22Rv1 (cell line): ENCODE results near the gene C6orf89.
"Not testable (repeated sequence)": the region's sequence is repeated elsewhere in the genome, so short reads cannot be mapped to it uniquely, and the experiment has no call there.

Experiments
- H3K27ac ChIP-seq: fragments of 450-650 bp; 2 replicates; pipeline ENCODE4 v1.5.1; 2017
- CTCF ChIP-seq: fragments of 450-650 bp; IDR thresholded peaks from 2 replicates; pipeline ENCODE4 v1.5.1; 2017; ENCODE audit warnings: mild to moderate bottlenecking
- ZFX ChIP-seq: fragments of 450-650 bp; IDR thresholded peaks from 2 replicates; pipeline ENCODE4 v1.6.1; 2017; ENCODE audit warnings: antibody characterized with exemption, borderline replicate concordance

The C6orf89 gene

DNA sequence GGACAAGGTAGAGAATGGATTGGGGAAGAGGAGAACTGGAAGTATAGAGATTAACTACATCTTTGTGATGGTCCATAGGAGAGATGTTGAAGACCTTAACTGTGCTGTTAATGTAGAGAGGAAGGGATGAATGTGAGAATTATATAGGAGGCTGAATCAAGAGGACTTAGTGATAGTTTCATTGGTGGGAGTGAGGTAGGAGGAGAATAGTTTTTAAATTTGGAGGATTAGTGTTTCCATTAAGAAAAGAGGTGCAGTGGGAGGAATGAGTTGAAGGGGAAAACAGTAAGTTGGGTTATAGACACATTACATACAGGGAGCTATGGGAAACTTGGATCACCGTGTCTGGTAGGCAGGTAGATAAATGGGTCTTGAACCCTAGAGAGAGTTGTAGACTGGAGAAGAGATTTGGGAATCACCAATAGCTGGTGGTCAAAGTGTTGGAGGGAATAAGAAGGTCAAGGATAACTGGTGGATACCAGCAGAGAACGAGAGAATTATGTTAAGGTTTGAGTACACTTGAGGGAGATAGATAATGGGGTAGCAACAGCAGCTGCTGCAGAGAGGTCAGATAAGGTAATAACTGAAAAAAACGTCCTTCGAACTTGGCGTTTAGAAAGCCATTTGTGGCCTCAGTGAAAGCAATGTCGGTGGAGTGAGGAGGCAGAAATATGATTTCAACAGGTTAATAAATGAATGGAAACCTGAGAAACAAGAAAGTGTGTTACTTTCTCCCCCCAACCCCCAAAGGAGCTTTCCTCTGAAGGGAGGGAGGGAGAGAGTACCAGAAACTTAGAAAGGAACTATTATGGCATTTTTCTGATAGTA, 3.1 kb downstream of the C6orf89 start:
- H3K27ac ChIP-seq: no peak overlapping the region
- TF ChIP-seq CTCF: no peak
- no peak for TF ChIP-seq ZFX

- TF ChIP-seq ZFX (no peak), CTCF (no peak)
- H3K27ac ChIP-seq: no peak overlapping the region
Measured at GRCh38 chr6:36890112-36890663, 4.4 kb downstream of the C6orf89 start.

DNA sequence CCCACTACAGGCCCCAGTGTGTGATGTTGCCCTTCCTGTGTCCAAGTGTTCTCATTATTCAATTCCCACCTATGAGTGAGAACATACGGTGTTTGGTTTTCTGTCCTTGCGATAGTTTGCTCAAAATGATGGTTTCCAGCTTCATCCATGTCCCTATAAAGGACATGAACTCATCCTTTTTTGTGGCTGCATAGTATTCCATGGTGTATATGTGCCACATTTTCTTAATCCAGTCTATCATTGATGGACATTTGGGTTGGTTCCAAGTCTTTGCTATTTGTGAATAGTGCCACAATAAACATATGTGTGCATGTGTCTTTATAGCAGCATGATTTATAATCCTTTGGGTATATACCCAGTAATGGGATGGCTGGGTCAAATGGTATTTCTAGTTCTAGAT, 5.4 kb downstream of the C6orf89 start:
- not testable (repeated sequence) for H3K27ac ChIP-seq

DNA sequence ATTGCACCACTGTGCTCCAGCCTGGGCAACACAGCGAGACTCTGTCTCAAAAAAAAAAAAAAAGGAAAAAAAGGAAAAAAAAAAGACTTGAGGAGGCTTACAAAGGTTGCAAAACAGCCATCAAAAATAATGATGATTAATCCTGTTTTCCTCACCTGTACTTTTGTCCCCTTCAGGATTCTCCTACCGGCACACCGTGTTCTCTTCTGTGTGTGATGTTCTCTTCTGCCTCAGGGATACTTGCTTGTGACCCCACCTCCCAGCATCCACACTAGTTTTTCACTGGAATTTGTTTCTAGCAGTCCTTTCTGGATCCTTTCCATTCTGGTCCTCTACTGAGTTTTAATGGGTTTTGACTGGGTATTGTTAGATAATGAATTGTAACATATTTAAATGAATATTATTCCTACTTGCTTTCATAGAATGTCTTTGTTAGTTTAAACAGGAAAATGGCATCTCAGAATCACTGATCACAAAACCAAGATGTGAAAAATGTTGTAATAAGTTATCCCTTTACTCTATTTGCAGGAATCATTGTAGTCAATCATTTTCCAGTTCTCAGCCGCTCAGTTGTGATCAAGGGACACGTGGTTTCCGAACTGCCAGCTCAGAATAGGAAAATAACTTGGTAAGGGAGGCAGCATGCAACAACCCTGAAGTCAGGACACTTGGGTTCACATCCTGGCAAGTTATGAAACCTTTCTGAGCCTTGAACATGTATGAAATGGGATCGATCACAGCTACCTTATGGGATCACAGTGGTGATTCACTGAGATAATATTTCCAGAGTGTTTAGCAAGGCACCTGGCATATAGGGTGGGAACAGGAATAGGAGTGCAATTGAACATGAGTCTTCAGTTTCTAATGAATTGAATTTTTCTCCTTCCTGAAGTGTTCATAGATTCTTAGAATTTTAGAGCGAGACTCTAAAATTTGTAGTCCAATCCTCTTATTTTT, 8.5 kb downstream of the C6orf89 start:
- no peak overlapping the region; the same call in 1 of the 2 replicates for H3K27ac ChIP-seq
- TF ChIP-seq CTCF: no peak

- H3K27ac ChIP-seq: no peak overlapping the region
- TF ChIP-seq CTCF (no peak), ZFX (no peak)
Measured at GRCh38 chr6:36897609-36898008, 11.9 kb downstream of the C6orf89 start.

GRCh38 chr6:36904114-36904513, 18.4 kb downstream of the C6orf89 start:
- TF ChIP-seq CTCF: no peak
- TF ChIP-seq ZFX: no peak
- H3K27ac ChIP-seq: no peak overlapping the region

- TF ChIP-seq CTCF (no peak), ZFX (no peak)
- no peak overlapping the region for H3K27ac ChIP-seq
Measured at GRCh38 chr6:36904851-36905393, 19.2 kb downstream of the C6orf89 start.
